Immature natural killer cell (primary cell): Measurements from ENCODE around the gene RGL2. TPM values are rescaled to one million over a fixed set of nuclear protein-coding genes. Genes with fewer than 3 reads are reported as not detected.

Source experiments
- DNase-seq, 3 donors: peaks; one replicate each; pipeline ENCODE4 v3.0.0; 2022; ENCODE audit warnings: mixed read lengths in 1 of 3
- H3K27ac Mint-ChIP-seq, 6 donors: one replicate each; pipeline ENCODE4 v1.8.0; 2020; ENCODE audit warnings: mixed read lengths in 6 of 6, mild to moderate bottlenecking in 5 of 6, inconsistent platforms in 4 of 6, moderate library complexity in 3 of 6
- H3K27me3 Mint-ChIP-seq, 3 donors: one replicate each; pipeline ENCODE4 v1.8.0; 2020 to 2021; ENCODE audit warnings: low read depth in 3 of 3, mild to moderate bottlenecking in 3 of 3, mixed read lengths in 3 of 3, moderate library complexity in 3 of 3, inconsistent platforms in 1 of 3
- H3K36me3 Mint-ChIP-seq, 3 donors: one replicate each; pipeline ENCODE4 v1.8.0; 2020; ENCODE audit warnings: mixed read lengths in 3 of 3, inconsistent platforms in 2 of 3, mild to moderate bottlenecking in 2 of 3
- H3K4me1 Mint-ChIP-seq, 2 donors: one replicate each; pipeline ENCODE4 v1.8.0; 2020; ENCODE audit warnings: inconsistent platforms in 2 of 2, mild to moderate bottlenecking in 2 of 2, mixed read lengths in 2 of 2, moderate library complexity in 1 of 2
- H3K4me3 Mint-ChIP-seq, 5 donors: one replicate each; pipeline ENCODE4 v1.8.0; 2020; ENCODE audit warnings: mild to moderate bottlenecking in 5 of 5, mixed read lengths in 5 of 5, inconsistent platforms in 3 of 5, moderate library complexity in 3 of 5
- H3K9me3 Mint-ChIP-seq, 6 donors: one replicate each; pipeline ENCODE4 v1.8.0; 2020; ENCODE audit warnings: mild to moderate bottlenecking in 6 of 6, mixed read lengths in 6 of 6, inconsistent platforms in 4 of 6, moderate library complexity in 3 of 6
- polyA plus RNA-seq, 3 donors: library from polyadenylated mRNA; unstranded; fragments of 300-500 nt; fragmentation: Illumina TruSeq; gene quantifications; one replicate each; pipeline ENCODE4 v1.2.3, GENCODE V29; 2021

RGL2 gene
- polyA plus RNA-seq, 3 donors from 2014 or later = 5.9 to 14.7 (median 8.0) TPM

- Mint-ChIP-seq H3K36me3 (peaks cover 4 to 22% (median 8%) of the 10 kb centered on the region in 3 donors), H3K27ac (peak overlapping the region; percentile 95 to 99 (median 99)), H3K4me1 (peaks cover 75 to 77% of the 10 kb centered on the region in 2 donors), H3K9me3 (no peaks in the 10 kb centered on the region), H3K27me3 (peaks cover 12 to 25% (median 17%) of the 10 kb centered on the region in 3 donors), H3K4me3 (peak overlapping the region; percentile 97 to 99 (median 98))
- peak; percentile 62 to 70 (median 66) for DNase-seq
Observed at GRCh38 chr6:33314515-33314942, 15.8 kb upstream of the RGL2 start.

DNA sequence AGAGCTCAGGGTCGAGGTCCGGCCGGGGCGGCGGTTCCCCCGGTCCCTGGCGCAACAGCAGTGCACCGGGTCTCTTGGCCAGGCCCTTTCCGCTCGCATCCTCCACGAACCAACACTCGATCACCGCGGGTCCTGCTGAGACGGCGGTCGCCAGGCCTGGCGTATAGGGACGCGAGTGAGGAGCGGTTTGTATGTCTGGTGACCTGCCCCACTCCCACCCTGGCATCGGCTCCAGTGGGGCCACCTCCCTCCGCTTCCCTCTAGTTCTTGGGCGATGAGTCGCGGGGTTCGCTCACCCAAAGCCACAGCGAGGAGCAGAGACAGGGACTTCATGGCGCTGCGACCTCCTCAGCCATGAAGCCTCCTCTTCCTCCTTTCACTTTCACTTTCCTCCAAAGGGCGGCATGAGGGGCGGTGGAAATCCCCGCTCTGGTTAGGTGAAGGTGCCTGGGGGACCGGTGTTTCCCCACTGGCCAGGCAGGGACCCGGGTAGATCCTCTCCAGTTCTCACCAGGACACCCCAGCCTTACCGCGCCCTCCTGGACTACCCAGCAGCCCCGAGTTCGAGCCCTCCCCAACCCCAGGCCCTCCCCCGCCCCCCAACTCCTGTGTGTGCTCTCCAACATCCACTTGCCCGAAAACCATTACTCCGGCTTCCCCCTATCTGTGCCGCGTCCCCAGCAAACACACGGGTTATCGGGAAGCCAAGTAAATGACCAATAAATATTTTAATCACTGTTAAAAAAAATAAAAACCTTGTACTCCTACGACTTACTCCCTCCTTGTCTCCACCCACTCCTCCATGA lies 15.2 kb upstream of the RGL2 start, which contains the start of gene TAPBP:
Gene TAPBP, minus strand, starts transcription at position 370 of the 806 bp plus-strand sequence. Its CDS starts 37 bp downstream, at position 333.
- H3K27me3 Mint-ChIP-seq = peaks cover 12 to 23% (median 17%) of the 10 kb centered on the region in 3 donors
- peaks cover 4 to 17% (median 4%) of the 10 kb centered on the region in 3 donors for H3K36me3 Mint-ChIP-seq
- H3K4me3 Mint-ChIP-seq = peak within 1 kb of the TSS; percentile 97 to 99 (median 98)
- peak within 1 kb of the TSS; percentile 95 to 99 (median 99) for H3K27ac Mint-ChIP-seq
- no peaks in the 10 kb centered on the region for H3K9me3 Mint-ChIP-seq
- DNase-seq = peak; percentile 89 to 93 (median 89)
- H3K4me1 Mint-ChIP-seq = peaks cover 69 to 71% of the 10 kb centered on the region in 2 donors

DNA sequence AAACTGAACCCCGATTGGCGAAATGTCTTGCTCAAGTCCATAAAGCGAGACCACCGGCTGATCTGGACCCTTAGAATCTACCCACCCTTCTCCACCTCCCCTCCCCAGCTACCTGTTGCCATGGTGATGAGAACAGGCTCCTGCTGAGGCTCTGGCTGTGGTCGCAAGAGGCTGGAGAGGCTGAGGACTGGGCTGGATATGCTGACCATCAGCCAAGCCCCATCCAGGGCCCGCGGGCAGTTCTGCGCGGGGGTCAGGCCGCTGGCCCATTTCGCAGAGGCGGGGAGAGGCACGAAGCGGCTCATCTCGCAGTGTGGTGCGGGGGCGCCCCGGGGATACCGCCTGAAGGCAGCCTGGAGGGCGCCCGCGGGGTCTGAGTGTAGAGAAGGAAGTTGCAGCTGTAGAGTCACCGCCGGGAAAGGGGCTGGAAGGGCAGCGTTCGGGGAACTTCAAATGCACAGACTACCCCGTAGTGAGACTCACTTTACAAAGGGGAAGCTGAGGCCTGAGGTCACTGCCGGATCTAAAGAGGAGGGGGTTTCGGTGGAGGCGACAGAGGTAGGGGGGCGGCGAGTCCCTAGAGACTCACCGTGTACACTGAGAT lies 14.5 kb upstream of the RGL2 start:
- DNase-seq = peak in 1 of 3 donors; percentile 21
- Mint-ChIP-seq H3K27me3 (peaks cover 12 to 18% (median 16%) of the 10 kb centered on the region in 3 donors), H3K4me3 (peak overlapping the region; percentile 97 to 99 (median 98)), H3K4me1 (peaks cover 66 to 71% of the 10 kb centered on the region in 2 donors), H3K36me3 (peaks cover 0 to 17% (median 5%) of the 10 kb centered on the region in 3 donors), H3K27ac (peak overlapping the region; percentile 95 to 99 (median 99)), H3K9me3 (no peaks in the 10 kb centered on the region)

GRCh38 chr6:33312361-33313104 lies 13.8 kb upstream of the RGL2 start:
- Mint-ChIP-seq H3K4me3 (peak overlapping the region; percentile 97 to 99 (median 98)), H3K27ac (peak overlapping the region; percentile 95 to 99 (median 99)), H3K27me3 (peaks cover 8 to 13% (median 13%) of the 10 kb centered on the region in 3 donors), H3K4me1 (peaks cover 65 to 66% of the 10 kb centered on the region in 2 donors), H3K36me3 (peaks cover 0 to 16% (median 5%) of the 10 kb centered on the region in 3 donors), H3K9me3 (no peaks in the 10 kb centered on the region)
- DNase-seq = peak; percentile 71 to 74 (median 72)

DNA sequence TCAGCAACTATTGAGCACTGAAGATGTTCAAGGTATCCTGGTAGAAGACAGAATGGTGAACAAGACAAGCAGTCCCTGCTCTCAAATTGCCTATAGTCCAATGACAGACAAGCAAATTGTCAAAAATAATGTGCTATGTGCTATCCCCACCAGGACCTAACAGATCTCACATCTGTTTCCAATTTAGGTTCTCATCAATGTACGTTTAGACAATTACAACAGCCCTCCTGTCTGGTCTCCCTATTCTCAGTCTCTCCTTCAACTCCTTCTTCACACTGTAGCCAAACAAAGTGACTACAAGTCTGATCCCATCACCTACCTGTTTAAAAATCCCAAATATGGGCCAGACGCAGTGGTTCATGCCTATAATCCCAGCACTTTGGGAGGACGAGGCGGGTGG lies 7.6 kb upstream of the RGL2 start:
- H3K4me3 Mint-ChIP-seq = no peak overlapping the region
- peak overlapping the region in 3 of 6 donors; percentile 52 to 72 (median 67) for H3K27ac Mint-ChIP-seq
- peaks cover 37 to 42% of the 10 kb centered on the region in 2 donors for H3K4me1 Mint-ChIP-seq
- peaks cover 0 to 4% (median 0%) of the 10 kb centered on the region in 3 donors for H3K27me3 Mint-ChIP-seq
- no peaks in the 10 kb centered on the region for H3K9me3 Mint-ChIP-seq
- no peak for DNase-seq
- H3K36me3 Mint-ChIP-seq = peaks cover 5 to 38% (median 10%) of the 10 kb centered on the region in 3 donors

- Mint-ChIP-seq H3K27me3 (peaks cover 0 to 4% (median 2%) of the 10 kb centered on the region in 3 donors), H3K4me1 (peaks cover 40 to 46% of the 10 kb centered on the region in 2 donors), H3K4me3 (no peak overlapping the region), H3K9me3 (no peaks in the 10 kb centered on the region), H3K27ac (peak overlapping the region in 3 of 6 donors; percentile 4 to 74 (median 48)), H3K36me3 (peaks cover 5 to 35% (median 10%) of the 10 kb centered on the region in 3 donors)
- DNase-seq = no peak
Observed at GRCh38 chr6:33305052-33305451, 6.3 kb upstream of the RGL2 start.

DNA sequence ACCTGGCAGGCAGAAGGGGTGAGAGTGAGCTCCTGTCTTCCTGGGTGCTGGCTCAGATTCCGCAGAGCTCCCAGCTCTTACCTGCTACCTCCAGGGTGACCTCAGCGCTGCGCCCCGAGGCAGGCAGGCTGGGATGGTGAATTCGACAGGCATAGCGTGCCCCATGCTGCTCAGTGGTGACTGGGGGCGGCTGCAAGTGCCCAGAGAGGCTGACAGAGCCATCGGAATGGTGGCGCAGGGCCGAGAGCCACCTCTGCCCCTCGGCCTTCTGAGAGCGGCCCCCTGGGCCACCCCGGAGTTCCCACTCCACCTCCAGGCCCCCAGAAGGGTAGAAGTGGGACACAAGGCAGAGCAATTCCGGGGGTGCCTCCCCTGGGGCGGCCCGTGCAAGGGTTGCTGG lies 5.5 kb upstream of the RGL2 start:
- H3K9me3 Mint-ChIP-seq = no peaks in the 10 kb centered on the region
- peak overlapping the region in 3 of 6 donors; percentile 21 to 70 (median 24) for H3K27ac Mint-ChIP-seq
- H3K4me3 Mint-ChIP-seq = no peak overlapping the region
- peaks cover 47 to 55% of the 10 kb centered on the region in 2 donors for H3K4me1 Mint-ChIP-seq
- DNase-seq = no peak
- peaks cover 8 to 11% (median 10%) of the 10 kb centered on the region in 3 donors for H3K27me3 Mint-ChIP-seq
- H3K36me3 Mint-ChIP-seq = peaks cover 5 to 35% (median 10%) of the 10 kb centered on the region in 3 donors

- H3K4me3 Mint-ChIP-seq = peak overlapping the region in 1 of 5 donors; percentile 40
- DNase-seq = no peak
- H3K27ac Mint-ChIP-seq = peak overlapping the region in 4 of 6 donors; percentile 46 to 81 (median 67)
- H3K27me3 Mint-ChIP-seq = peaks cover 14 to 21% (median 17%) of the 10 kb centered on the region in 3 donors
- peaks cover 0 to 29% (median 10%) of the 10 kb centered on the region in 3 donors for H3K36me3 Mint-ChIP-seq
- no peaks in the 10 kb centered on the region for H3K9me3 Mint-ChIP-seq
- peaks cover 49 to 59% of the 10 kb centered on the region in 2 donors for H3K4me1 Mint-ChIP-seq
Observed at GRCh38 chr6:33301877-33302276, 3.1 kb upstream of the RGL2 start.

GRCh38 chr6:33299237-33299944 lies 649 bp upstream of the RGL2 start:
- peak overlapping the region; percentile 93 to 100 (median 99) for H3K4me3 Mint-ChIP-seq
- H3K27me3 Mint-ChIP-seq = peaks cover 14 to 23% (median 17%) of the 10 kb centered on the region in 3 donors
- H3K9me3 Mint-ChIP-seq = no peaks in the 10 kb centered on the region
- peak overlapping the region; percentile 95 to 99 (median 99) for H3K27ac Mint-ChIP-seq
- H3K4me1 Mint-ChIP-seq = peaks cover 38 to 54% of the 10 kb centered on the region in 2 donors
- DNase-seq = peak; percentile 90 to 91 (median 91)
- H3K36me3 Mint-ChIP-seq = peaks cover 0 to 19% (median 10%) of the 10 kb centered on the region in 3 donors

DNA sequence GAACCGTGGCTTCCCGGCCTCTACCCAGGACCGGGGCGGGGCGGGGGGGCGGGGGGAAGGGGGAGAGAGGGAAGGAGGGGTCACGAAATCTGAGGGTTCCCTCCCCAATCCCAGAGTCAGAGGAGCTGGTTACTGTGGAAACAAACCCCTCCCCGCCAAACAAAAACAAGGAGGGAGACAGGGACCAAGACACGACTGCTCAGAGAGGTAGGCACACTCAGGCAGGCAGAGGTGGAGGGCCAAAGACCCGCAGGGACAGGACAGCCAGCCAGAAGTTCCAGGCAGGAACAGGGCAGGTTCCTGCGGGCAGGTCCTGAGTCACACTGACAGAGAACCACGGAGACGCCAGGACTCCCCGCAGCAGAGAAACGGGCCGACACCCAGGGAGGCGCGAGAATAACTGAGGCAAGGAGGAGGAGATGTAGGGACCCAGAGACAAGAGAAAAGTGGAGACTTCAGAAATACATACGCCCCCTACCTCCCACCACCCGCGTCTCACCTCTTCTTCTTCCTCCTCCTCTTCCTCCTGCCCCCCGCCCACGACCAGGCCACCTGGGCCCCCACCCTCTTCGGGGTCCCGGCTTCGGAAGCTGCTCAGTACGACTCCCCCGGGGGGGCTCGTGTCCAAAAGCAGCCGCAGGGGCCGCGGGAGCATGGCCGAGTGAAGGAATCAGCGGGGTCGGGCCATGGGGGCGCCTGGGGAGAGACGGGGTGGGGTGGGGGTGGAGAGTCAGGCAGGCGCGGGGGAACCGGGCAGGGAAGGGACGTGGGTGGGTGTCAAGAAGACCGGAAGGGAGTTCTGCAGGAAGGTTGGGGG lies 578 bp downstream of the RGL2 start:
- H3K27me3 Mint-ChIP-seq = peaks cover 14 to 23% (median 17%) of the 10 kb centered on the region in 3 donors
- H3K4me1 Mint-ChIP-seq = peaks cover 33 to 45% of the 10 kb centered on the region in 2 donors
- H3K36me3 Mint-ChIP-seq = peaks cover 4 to 15% (median 5%) of the 10 kb centered on the region in 3 donors

GRCh38 chr6:33297406-33297955 lies 1.3 kb downstream of the RGL2 start:
- Mint-ChIP-seq H3K4me1 (peaks cover 33 to 45% of the 10 kb centered on the region in 2 donors), H3K27me3 (peaks cover 14 to 20% (median 17%) of the 10 kb centered on the region in 3 donors), H3K36me3 (peaks cover 4 to 18% (median 7%) of the 10 kb centered on the region in 3 donors), H3K4me3 (peak overlapping the region; percentile 69 to 100 (median 98)), H3K27ac (peak overlapping the region; percentile 45 to 98 (median 80)), H3K9me3 (no peaks in the 10 kb centered on the region)
- no peak for DNase-seq

More for the DNA sequence above, 578 bp downstream of the RGL2 start:
- Mint-ChIP-seq H3K9me3 (no peaks in the 10 kb centered on the region), H3K27ac (peak overlapping the region; percentile 95 to 99 (median 98)), H3K4me3 (peak overlapping the region; percentile 93 to 100 (median 99))
- DNase-seq = peak; percentile 43 to 53 (median 45)
